ENCODE measurements around the gene MYH16. TPM values are rescaled to one million over a fixed set of nuclear protein-coding genes. Genes with fewer than 3 reads are reported as not detected.

MYH16 gene
- total and polyA plus RNA-seq, 7 donors: not detected

- H3K27me3 ChIP-seq (ENCODE audit: insufficient read depth in 3 of 3, low read length in 2 of 3): peaks cover 0 to 3% (median 0%) of the 10 kb centered on the region in 3 donors
- no peak overlapping the region for H3K27ac ChIP-seq
- intact Hi-C loops (cut with DNase I): no loop called here
- WGBS, 3 donors: 82 to 90% (median 85%) methylated on average over 7 of the region's 7 CpGs
- ATAC-seq (no peak), DNase-seq (no peak)
- H3K4me3 ChIP-seq: no peak overlapping the region
- no peaks in the 10 kb centered on the region for H3K9me3 ChIP-seq
- no peaks in the 10 kb centered on the region for H3K4me1 ChIP-seq
- no peak for TF ChIP-seq CTCF (IDR thresholded peaks at IDR 0.05)
- no peaks in the 10 kb centered on the region for H3K36me3 ChIP-seq (ENCODE audit: insufficient read depth in 1 of 2, low read depth in 1 of 2)
Observed at GRCh38 chr7:99257675-99258074, 15.0 kb upstream of the MYH16 start.

- WGBS, 3 donors: 65 to 79% (median 70%) methylated on average over 2 of the region's 2 CpGs
- TF ChIP-seq CTCF (IDR thresholded peaks at IDR 0.05): no peak
- H3K27me3 ChIP-seq (ENCODE audit: insufficient read depth in 3 of 3, low read length in 2 of 3): peaks cover 0 to 3% (median 0%) of the 10 kb centered on the region in 3 donors
Observed at GRCh38 chr7:99258501-99258900, 14.1 kb upstream of the MYH16 start.

GRCh38 chr7:99260395-99260794, 12.2 kb upstream of the MYH16 start:
- H3K27me3 ChIP-seq (ENCODE audit: insufficient read depth in 3 of 3, low read length in 2 of 3): peaks cover 0 to 6% (median 0%) of the 10 kb centered on the region in 3 donors
- no peak for DNase-seq

More at GRCh38 chr7:99258501-99258900, 14.1 kb upstream of the MYH16 start:
- DNase-seq: no peak
- no peak overlapping the region for H3K4me3 ChIP-seq
- H3K36me3 ChIP-seq (ENCODE audit: insufficient read depth in 1 of 2, low read depth in 1 of 2): no peaks in the 10 kb centered on the region
- H3K9me3 ChIP-seq: no peaks in the 10 kb centered on the region
- no peaks in the 10 kb centered on the region for H3K4me1 ChIP-seq
- ATAC-seq: no peak
- H3K27ac ChIP-seq: no peak overlapping the region
- intact Hi-C loops (cut with DNase I): no loop called here

GRCh38 chr7:99261646-99262045, 11.0 kb upstream of the MYH16 start:
- no peak for TF ChIP-seq CTCF (IDR thresholded peaks at IDR 0.05)
- Histone ChIP-seq H3K4me3 (no peak overlapping the region), H3K36me3 (ENCODE audit: insufficient read depth in 1 of 2, low read depth in 1 of 2) (no peaks in the 10 kb centered on the region), H3K27me3 (ENCODE audit: insufficient read depth in 3 of 3, low read length in 2 of 3) (peaks cover 0 to 6% (median 0%) of the 10 kb centered on the region in 3 donors), H3K27ac (no peak overlapping the region), H3K4me1 (no peaks in the 10 kb centered on the region), H3K9me3 (no peaks in the 10 kb centered on the region)
- DNase-seq (no peak), ATAC-seq (no peak)
- 75 to 82% (median 80%) methylated on average over 6 of the region's 6 CpGs for WGBS, 3 donors
- intact Hi-C loops (cut with DNase I): no loop called here

More at GRCh38 chr7:99260395-99260794, 12.2 kb upstream of the MYH16 start:
- Histone ChIP-seq H3K27ac (no peak overlapping the region), H3K36me3 (ENCODE audit: insufficient read depth in 1 of 2, low read depth in 1 of 2) (no peaks in the 10 kb centered on the region), H3K4me3 (no peak overlapping the region), H3K4me1 (no peaks in the 10 kb centered on the region), H3K9me3 (no peaks in the 10 kb centered on the region)
- TF ChIP-seq CTCF (IDR thresholded peaks at IDR 0.05): no peak
- intact Hi-C loops (cut with DNase I): no loop called here
- WGBS, 3 donors: 83 to 94% (median 86%) methylated on average over 1 of the region's 1 CpG
- ATAC-seq: no peak

GRCh38 chr7:99265848-99266480, 6.7 kb upstream of the MYH16 start:
- Histone ChIP-seq H3K4me3 (no peak overlapping the region), H3K36me3 (ENCODE audit: insufficient read depth in 1 of 2, low read depth in 1 of 2) (no peaks in the 10 kb centered on the region), H3K27me3 (ENCODE audit: insufficient read depth in 3 of 3, low read length in 2 of 3) (peaks cover 0 to 6% (median 0%) of the 10 kb centered on the region in 3 donors), H3K9me3 (no peaks in the 10 kb centered on the region), H3K4me1 (no peaks in the 10 kb centered on the region), H3K27ac (no peak overlapping the region)
- DNase-seq: no peak
- WGBS, 3 donors: 71 to 78% (median 74%) methylated on average over 4 of the region's 4 CpGs
- ATAC-seq: no peak
- intact Hi-C loops (cut with DNase I): no loop called here
- TF ChIP-seq CTCF (IDR thresholded peaks at IDR 0.05): no peak

Measured in psoas muscle (tissue), 8 donors.